ENCODE results near the gene SHROOM3. TPM values are rescaled to one million over a fixed set of nuclear protein-coding genes. Genes with fewer than 3 reads are reported as not detected.

Gene SHROOM3
- total RNA-seq, 1 donor from 2014 or later = 6.9 TPM

DNA sequence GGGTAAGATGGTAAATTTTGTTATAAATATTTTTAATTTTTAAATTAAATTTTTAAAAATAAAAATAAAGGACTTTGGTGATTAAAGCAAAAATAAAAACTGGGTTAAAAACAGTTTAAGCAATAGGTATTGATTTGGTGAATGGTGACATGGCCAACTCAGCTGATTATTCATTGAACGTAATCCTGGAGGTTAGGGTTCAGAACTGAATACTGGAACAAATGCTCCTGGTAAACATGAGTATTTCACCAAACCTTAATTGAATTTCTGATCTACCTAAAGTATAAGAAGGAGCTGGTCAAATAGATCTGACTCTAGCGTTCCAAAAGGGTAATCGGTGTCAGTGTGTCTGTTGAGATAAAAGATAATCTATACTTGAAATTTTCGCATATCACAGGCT lies 141.8 kb downstream of the SHROOM3 start:
- intact Hi-C loops (cut with DNase I) = no loop called here
- H3K36me3 ChIP-seq = no peaks in the 10 kb centered on the region
- TF ChIP-seq, protein P1, sequence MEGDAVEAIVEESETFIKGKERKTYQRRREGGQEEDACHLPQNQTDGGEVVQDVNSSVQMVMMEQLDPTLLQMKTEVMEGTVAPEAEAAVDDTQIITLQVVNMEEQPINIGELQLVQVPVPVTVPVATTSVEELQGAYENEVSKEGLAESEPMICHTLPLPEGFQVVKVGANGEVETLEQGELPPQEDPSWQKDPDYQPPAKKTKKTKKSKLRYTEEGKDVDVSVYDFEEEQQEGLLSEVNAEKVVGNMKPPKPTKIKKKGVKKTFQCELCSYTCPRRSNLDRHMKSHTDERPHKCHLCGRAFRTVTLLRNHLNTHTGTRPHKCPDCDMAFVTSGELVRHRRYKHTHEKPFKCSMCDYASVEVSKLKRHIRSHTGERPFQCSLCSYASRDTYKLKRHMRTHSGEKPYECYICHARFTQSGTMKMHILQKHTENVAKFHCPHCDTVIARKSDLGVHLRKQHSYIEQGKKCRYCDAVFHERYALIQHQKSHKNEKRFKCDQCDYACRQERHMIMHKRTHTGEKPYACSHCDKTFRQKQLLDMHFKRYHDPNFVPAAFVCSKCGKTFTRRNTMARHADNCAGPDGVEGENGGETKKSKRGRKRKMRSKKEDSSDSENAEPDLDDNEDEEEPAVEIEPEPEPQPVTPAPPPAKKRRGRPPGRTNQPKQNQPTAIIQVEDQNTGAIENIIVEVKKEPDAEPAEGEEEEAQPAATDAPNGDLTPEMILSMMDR (IDR thresholded peaks at IDR 0.05) = no peak
- TF ChIP-seq POLR2A (IDR thresholded peaks at IDR 0.05) = no peak
- no peak for TF ChIP-seq POLR2AphosphoS5 (IDR thresholded peaks at IDR 0.05; ENCODE audit: insufficient read depth in 1 of 2, low read depth in 1 of 2)
- no peaks in the 10 kb centered on the region for H3K9me3 ChIP-seq
- no peak overlapping the region for H3K4me3 ChIP-seq
- no peaks in the 10 kb centered on the region for H3K27me3 ChIP-seq
- no peak overlapping the region for H3K27ac ChIP-seq
- no peaks in the 10 kb centered on the region for H3K4me1 ChIP-seq
- no peak for DNase-seq (ENCODE audit: extremely low spot score in 2 of 2)

GRCh38 chr4:76578002-76578560 lies 143.1 kb downstream of the SHROOM3 start:
- TF ChIP-seq POLR2A (IDR thresholded peaks at IDR 0.05) = no peak
- Histone ChIP-seq H3K36me3 (no peaks in the 10 kb centered on the region), H3K4me3 (no peak overlapping the region), H3K27me3 (no peaks in the 10 kb centered on the region), H3K9me3 (no peaks in the 10 kb centered on the region), H3K27ac (no peak overlapping the region), H3K4me1 (no peaks in the 10 kb centered on the region)
- no peak for DNase-seq (ENCODE audit: extremely low spot score in 2 of 2)
- intact Hi-C loops (cut with DNase I) = no loop called here

DNA sequence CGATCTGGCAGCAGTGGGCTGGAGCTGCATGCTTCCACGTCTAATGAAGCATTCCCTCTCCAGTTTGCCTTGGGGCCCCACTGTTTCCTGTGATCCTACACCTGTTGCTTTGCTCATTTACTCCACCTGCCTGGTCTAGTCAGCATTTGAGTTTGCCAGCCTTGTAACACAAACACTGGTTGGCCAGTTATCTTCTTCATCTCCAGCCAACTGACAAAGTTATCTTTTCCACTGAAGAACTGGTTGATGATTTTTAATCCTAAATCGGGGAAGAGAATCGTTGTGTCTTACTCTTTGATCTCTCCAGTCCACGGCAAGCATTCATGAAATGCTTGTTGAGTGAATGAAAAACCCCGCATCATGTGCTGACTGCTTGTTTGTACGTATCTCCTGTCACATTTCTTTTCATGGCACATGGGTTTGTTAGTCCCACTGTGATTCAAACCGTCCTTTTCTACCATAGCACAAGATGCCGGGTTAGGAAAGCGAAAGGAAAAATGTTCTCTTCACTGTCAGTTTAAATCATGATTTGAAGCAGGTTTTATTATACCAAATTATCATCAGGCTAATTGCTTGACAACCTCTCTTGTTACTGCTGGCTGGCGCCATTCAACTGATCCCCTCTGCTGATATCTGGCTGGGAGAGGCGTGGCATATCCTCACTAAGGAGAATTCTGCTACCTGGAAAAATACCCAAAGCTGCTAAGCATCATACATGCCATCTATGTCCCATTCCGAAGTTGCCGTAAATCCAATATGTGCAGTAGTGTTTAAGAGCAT lies 144.8 kb downstream of the SHROOM3 start:
- no peak for DNase-seq (ENCODE audit: extremely low spot score in 2 of 2)
- Histone ChIP-seq H3K4me3 (no peak overlapping the region), H3K4me1 (peaks cover 7% of the 10 kb centered on the region), H3K27me3 (no peaks in the 10 kb centered on the region), H3K36me3 (no peaks in the 10 kb centered on the region), H3K9me3 (no peaks in the 10 kb centered on the region), H3K27ac (no peak overlapping the region)
- no peak for TF ChIP-seq POLR2A (IDR thresholded peaks at IDR 0.05)
- TF ChIP-seq, protein P1 (IDR thresholded peaks at IDR 0.05) = no peak
- TF ChIP-seq POLR2AphosphoS5 (IDR thresholded peaks at IDR 0.05; ENCODE audit: insufficient read depth in 1 of 2, low read depth in 1 of 2) = no peak
- intact Hi-C loops (cut with DNase I) = no loop called here

GRCh38 chr4:76581077-76581962 lies 146.3 kb downstream of the SHROOM3 start:
- DNase-seq (ENCODE audit: extremely low spot score in 2 of 2) = no peak
- no peaks in the 10 kb centered on the region for H3K9me3 ChIP-seq
- H3K4me1 ChIP-seq = peaks cover 7% of the 10 kb centered on the region
- no peaks in the 10 kb centered on the region for H3K27me3 ChIP-seq
- TF ChIP-seq, protein P1 (IDR thresholded peaks at IDR 0.05) = no peak
- TF ChIP-seq POLR2AphosphoS5 (IDR thresholded peaks at IDR 0.05; ENCODE audit: insufficient read depth in 1 of 2, low read depth in 1 of 2) (no peak), POLR2A (IDR thresholded peaks at IDR 0.05) (no peak)
- H3K27ac ChIP-seq = no peak overlapping the region
- intact Hi-C loops (cut with DNase I) = no loop called here
- H3K36me3 ChIP-seq = no peaks in the 10 kb centered on the region
- no peak overlapping the region for H3K4me3 ChIP-seq

DNA sequence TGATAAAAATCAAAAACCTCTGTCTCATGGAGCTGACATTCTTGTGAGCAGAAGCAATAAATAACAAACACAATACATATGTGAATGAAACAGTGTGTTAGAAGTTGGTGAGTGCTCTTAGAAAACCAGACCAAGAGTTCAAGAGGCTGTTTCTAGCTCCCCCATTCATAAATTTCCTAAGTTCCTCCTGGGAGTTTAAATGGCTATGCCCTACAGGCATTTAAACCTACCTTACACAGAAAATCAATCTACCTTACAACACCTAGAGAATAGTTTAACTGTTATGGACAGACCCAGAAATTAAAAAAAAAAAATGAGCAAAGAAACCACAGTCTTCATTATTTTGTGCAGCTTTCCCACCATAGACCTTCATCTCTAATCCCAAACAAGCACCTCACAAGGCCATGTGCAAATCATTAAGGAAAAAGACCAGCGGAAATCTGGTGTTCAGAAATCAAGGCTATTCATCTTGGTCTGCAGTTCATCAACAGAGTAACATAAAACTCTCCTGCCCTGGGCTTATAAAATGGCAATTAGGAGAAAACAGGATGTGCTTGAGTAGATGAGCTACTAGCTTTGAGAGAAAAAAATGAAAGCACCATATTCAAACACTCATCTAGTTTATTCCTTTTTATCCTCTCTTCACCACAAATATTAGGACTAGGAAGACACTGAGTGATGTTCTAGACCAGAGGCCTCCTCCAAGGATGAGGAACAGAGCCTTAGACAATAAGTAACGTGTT lies 147.2 kb downstream of the SHROOM3 start:
- no peaks in the 10 kb centered on the region for H3K9me3 ChIP-seq
- DNase-seq (ENCODE audit: extremely low spot score in 2 of 2) = no peak
- H3K4me1 ChIP-seq = peaks cover 7% of the 10 kb centered on the region
- no peak overlapping the region for H3K4me3 ChIP-seq
- intact Hi-C loops (cut with DNase I) = no loop called here
- no peak overlapping the region for H3K27ac ChIP-seq
- no peaks in the 10 kb centered on the region for H3K27me3 ChIP-seq
- TF ChIP-seq POLR2A (IDR thresholded peaks at IDR 0.05) (no peak), POLR2AphosphoS5 (IDR thresholded peaks at IDR 0.05; ENCODE audit: insufficient read depth in 1 of 2, low read depth in 1 of 2) (no peak)
- TF ChIP-seq, protein P1 (IDR thresholded peaks at IDR 0.05) = no peak
- H3K36me3 ChIP-seq = no peaks in the 10 kb centered on the region
